Lower leg skin (tissue), 4 donors: ENCODE results near the gene PLB1. TPM values are rescaled to one million over a fixed set of nuclear protein-coding genes. Genes with fewer than 3 reads are reported as not detected.

Experiments
- DNase-seq, 2 donors: peaks; one replicate each; pipeline ENCODE4 v3.0.0-alpha.2; 2019; ENCODE audit warnings: low spot score in 2 of 2
- H3K4me3 ChIP-seq: fragments of 200-600 bp; sonication (generic); 2 replicates; pipeline ENCODE4 v1.5.1; 2017; ENCODE audit warnings: mild to moderate bottlenecking, low read depth; ENCODE audit not compliant: poor library complexity, severe bottlenecking
- POLR2A ChIP-seq, 2 donors: fragments of 450-650 bp; IDR thresholded peaks; one replicate each; pipeline ENCODE4 v1.6.1; 2016 to 2017; ENCODE audit warnings: antibody characterized with exemption in 2 of 2, mild to moderate bottlenecking in 1 of 2, moderate library complexity in 1 of 2
- WGBS, 2 donors: methylation state at CpG; one replicate each; pipeline ENCODE4 v1.1.5; 2018; 5-methylcytosine and 5-hydroxymethylcytosine counted together
- intact Hi-C: fragments of 100-400 bp; cut with DNase I; formaldehyde crosslinking; loops from one replicate; pipeline ENCODE4 v1.15.0; 2023; ENCODE audit warnings: low total_unique reads
- total RNA-seq, 4 donors: library from RNA; depleted of rRNA; stranded (reverse); fragments of >200 nt; gene quantifications; one replicate each; pipeline ENCODE4 v1.1.0, GENCODE V29; 2016
- TF ChIP-seq, protein P1 (sequence below), 3 donors: fragments of 450-650 bp; IDR thresholded peaks; one replicate each; pipeline ENCODE4 v1.5.1; 2016; ENCODE audit warnings: antibody characterized with exemption in 3 of 3, mild to moderate bottlenecking in 3 of 3, moderate library complexity in 2 of 3

The PLB1 gene
- total RNA-seq, 4 donors from 2014 or later: 3.4 to 10.3 (median 8.9) TPM

DNA sequence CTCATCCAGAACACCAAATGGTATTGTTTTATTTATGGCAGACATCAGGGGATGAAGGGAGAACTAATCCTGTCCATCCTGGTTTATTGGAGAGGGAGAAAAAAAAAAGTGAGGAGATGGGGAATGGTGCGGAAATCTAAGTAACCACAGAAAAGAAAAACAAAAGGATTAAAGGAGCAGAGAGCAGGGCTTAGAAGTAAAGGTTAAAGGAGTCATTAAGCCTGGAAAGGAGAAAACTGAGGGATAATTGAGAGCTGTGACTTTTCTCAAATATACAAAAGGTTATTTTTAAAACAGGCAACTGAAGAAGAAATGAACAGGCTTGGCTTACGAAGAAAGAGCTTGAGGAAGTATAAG lies 128.6 kb downstream of the PLB1 start:
- H3K4me3 ChIP-seq: no peak overlapping the region
- TF ChIP-seq, protein P1, sequence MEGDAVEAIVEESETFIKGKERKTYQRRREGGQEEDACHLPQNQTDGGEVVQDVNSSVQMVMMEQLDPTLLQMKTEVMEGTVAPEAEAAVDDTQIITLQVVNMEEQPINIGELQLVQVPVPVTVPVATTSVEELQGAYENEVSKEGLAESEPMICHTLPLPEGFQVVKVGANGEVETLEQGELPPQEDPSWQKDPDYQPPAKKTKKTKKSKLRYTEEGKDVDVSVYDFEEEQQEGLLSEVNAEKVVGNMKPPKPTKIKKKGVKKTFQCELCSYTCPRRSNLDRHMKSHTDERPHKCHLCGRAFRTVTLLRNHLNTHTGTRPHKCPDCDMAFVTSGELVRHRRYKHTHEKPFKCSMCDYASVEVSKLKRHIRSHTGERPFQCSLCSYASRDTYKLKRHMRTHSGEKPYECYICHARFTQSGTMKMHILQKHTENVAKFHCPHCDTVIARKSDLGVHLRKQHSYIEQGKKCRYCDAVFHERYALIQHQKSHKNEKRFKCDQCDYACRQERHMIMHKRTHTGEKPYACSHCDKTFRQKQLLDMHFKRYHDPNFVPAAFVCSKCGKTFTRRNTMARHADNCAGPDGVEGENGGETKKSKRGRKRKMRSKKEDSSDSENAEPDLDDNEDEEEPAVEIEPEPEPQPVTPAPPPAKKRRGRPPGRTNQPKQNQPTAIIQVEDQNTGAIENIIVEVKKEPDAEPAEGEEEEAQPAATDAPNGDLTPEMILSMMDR (IDR thresholded peaks at IDR 0.05): no peak
- TF ChIP-seq POLR2A (IDR thresholded peaks at IDR 0.05): no peak
- intact Hi-C loops: no loop called here
- WGBS, 2 donors: 44 to 69% methylated on average over 2 of the region's 2 CpGs
- no peak for DNase-seq

DNA sequence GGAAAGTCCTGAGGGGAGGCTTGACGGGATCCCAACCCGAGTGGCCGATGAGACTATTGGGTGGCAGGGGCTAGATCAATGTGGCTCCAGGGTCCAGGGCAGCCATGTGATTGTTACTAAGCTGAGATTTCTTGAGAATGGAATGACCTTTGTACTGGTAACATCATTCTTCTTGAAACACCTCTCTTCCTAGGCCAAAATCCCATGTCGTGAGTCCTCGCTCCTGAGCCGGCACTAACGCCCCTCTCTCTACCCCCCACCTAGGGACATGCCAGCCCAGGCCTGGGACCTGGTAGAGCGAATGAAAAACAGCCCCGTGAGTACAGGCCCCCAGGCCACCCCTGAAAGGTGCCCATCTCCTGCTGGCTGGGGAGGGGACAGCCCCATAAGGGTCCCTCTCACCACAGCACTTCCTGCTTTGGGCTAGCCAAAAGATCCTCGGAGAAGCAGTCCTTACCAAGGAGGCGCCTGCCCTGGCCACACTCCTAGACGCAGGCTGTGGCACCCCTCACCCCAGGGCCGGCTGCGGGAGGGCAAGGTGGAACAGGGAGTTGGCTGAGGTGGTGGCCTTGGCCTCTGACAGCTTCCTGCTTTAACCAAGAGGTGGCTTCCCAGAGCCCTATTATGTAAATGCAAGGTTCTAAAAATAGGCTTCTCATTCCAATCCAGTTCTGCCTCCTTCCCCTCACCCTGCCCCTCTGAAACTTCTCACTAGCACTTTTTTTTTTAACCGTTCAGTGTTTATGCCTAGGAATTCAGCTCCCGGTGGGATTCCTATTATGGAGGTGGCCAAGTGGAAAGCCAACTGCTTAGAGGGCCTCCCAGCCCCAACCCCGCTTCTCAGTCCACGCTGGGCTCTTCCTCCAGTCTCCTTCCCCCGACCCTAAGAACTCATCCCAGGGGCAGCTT lies 129.2 kb downstream of the PLB1 start:
- no peak overlapping the region for H3K4me3 ChIP-seq
- intact Hi-C loops: no loop called here
- TF ChIP-seq, protein P1 (IDR thresholded peaks at IDR 0.05): no peak
- no peak for TF ChIP-seq POLR2A (IDR thresholded peaks at IDR 0.05)
- peak in 1 of 2 donors; percentile 55 for DNase-seq
- 52 to 57% methylated on average over 17 to 19 of the region's 19 CpGs for whole genome bisulfite sequencing, 2 donors

DNA sequence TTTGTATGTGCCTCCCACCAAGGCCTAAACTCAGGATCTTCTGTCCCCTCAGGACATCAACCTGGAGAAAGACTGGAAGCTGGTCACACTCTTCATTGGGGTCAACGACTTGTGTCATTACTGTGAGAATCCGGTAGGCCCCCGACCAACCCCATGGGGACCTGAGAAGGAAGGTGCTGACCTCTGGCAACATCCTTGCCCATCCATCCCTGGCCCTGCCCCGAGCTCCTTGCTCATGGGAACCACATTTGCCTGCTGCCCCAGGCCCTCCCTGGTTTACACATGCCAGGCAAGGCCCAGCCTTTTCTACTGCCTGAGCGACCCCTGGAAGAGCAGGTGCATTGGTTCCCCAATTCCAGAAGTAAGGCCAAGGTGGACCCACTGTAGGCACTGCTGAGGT lies 130.5 kb downstream of the PLB1 start:
- TF ChIP-seq, protein P1 (IDR thresholded peaks at IDR 0.05): no peak
- no peak for TF ChIP-seq POLR2A (IDR thresholded peaks at IDR 0.05)
- intact Hi-C loops: no loop called here
- H3K4me3 ChIP-seq: no peak overlapping the region
- DNase-seq: no peak
- WGBS, 2 donors: 96 to 98% methylated on average over 4 to 5 of the region's 5 CpGs

DNA sequence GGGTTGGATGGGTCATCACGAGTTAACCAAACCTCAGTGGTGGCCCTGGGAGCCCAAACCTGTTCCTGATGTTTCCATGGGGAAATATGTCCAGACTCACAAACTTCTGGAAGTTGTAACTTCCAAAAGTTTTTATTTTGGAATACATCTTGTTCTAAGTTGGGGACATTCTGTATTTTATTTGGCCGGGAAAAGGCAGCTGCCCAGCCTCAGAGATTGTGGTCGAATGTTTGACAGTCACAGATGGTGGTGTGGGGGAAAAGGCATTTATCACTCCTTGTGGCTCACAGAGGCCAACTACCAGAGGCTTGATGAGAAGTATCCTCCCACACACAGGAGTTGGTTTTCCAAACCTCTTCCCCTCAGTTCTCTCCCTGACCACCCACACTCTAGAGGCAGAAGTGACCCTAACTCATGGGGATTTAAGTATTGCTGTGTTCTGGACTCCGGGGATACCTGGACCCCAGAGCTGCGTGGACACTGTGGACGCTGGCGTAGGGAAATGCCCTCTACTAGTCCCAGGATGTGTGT lies 131.1 kb downstream of the PLB1 start:
- WGBS, 2 donors: 80 to 83% methylated on average over 7 of the region's 7 CpGs
- no peak for TF ChIP-seq POLR2A (IDR thresholded peaks at IDR 0.05)
- TF ChIP-seq, protein P1 (IDR thresholded peaks at IDR 0.05): no peak
- intact Hi-C loops: no loop called here
- peak in 1 of 2 donors; percentile 55 for DNase-seq
- H3K4me3 ChIP-seq: no peak overlapping the region

DNA sequence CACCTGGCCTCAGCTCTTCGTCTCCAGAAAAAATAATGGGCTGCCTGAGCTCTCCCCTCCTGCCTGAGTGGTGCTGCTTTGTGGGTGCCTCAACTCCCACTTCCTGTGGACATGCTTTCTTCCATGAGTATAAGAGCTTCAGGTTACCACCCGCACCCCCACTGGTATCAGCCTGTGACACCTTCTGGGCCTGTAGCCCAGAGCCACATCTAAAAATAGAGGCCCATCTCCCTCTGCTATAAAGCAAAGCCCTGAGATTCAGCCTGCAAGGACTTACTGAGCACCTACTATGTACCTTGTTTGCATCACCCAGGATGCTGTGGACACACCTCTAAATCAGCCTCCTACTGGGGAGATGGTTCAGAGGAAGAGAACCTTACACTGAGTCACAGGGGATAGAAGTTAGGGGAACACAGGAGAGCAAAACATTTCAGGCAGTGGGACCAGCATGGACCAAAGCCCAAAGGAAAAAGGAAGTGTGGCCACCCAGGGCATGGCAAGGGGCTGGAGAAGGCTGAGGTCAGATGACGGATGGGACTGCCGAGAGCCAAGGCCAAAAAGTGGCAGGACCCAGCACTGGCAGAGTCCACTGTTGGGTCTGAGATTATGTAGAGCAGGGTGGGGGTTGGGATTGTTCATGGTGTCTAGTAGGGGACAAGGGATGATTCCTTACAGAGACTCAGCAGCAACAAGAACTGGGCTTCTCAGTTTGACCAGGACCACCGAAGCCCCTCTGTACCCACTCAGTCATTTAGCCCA lies 132.0 kb downstream of the PLB1 start:
- TF ChIP-seq, protein P1 (IDR thresholded peaks at IDR 0.05): no peak
- TF ChIP-seq POLR2A (IDR thresholded peaks at IDR 0.05): no peak
- 92 to 95% methylated on average over 5 of the region's 5 CpGs for WGBS, 2 donors
- H3K4me3 ChIP-seq: no peak overlapping the region
- DNase-seq: no peak
- intact Hi-C loops: no loop called here
